GM21390 (cell line): ENCODE data around the gene PRSS8.
"Not testable (repeated sequence)": the region's sequence is repeated elsewhere in the genome, so short reads cannot be mapped to it uniquely, and the experiment has no call there.

Experiments
- ATAC-seq: cut with Tn5 transposase; IDR thresholded peaks from one replicate; pipeline ENCODE4 v1.9.1; 2021; ENCODE audit not compliant: unreplicated experiment

Gene PRSS8

DNA sequence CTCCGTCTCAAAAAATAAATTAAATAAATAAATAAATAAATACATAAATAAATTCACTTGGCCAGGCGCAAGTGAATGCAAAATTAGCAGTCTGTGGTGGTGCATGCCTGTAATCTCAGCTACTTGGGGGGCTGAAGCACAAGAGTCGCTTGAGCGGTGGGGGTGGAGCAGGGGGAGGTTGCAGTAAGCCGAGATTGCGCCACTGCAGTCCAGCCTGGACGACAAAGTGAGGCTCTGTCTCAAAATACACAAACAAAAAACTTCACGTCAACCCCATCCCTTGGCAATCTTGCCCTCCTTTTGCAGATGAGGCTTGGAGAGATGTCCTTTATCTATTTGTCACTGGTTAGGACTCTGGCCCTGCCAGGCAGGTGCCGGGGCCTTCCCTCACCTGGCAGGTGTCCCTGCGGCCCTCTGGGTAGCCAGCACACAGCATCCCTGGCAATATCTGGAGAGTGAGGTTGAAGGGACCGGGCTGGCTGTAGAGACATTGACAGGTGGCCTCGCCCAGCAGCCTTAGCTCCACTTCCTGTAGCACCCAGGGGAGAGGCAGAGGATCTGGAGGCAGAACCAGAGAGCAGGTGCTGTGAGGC, 10.0 kb upstream of the PRSS8 start:
- no peak for ATAC-seq

DNA sequence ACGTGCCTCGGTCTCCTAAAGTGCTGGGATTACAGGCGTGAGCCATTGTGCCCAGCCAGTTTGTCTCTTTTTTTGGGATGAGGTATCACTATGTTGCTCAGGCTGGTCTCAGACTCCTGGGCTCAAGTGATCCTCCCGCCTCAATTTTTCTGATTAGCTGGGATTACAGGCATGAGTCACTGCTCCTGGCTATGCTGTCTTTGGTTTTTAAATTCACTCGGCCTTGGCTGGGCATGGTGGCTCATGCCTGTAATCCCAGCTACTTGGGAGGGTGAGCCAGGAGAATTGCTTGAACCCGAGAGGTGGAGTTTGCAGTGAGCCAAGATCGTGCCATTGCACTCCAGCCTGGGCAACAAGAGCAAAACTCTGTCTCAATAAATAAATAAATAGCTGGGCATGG, 8.9 kb upstream of the PRSS8 start:
- not testable (repeated sequence) for ATAC-seq

GRCh38 chr16:31143694-31144148, 8.2 kb upstream of the PRSS8 start:
- no peak for ATAC-seq

DNA sequence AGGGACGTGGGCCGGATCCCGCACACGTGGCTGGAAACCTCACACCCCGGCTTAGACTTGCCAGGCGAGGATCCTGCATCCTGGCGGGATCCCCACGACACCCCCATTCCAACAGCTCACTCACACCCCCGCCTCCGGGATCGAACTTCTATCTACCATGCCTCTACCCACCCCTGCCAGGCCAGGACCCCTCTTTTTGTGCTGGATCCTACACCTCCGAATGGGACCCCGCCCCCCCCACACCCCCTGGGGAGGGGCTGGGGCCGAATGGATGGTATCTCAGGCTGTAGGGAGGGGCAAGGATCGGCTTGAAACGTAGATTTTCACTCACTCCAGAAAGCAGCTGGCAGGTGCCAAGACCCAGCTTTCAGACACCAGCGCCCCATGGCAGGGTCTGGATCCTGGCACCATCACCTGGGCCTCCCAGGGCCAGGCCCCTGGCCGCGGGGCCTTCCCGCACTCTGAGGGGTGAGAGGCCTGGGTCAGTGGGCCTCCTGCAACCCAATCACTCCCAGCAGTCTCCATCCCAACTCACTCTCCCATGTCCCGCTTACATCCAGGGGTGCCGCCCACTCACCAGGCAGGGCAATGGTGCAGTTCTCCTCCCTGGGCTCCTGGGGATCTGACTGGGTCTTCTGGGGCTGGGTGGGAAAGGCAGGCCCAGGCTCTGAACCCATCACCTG, 7.6 kb upstream of the PRSS8 start:
- ATAC-seq, result no peak

- peak; percentile 84 for ATAC-seq
Observed at GRCh38 chr16:31142109-31143010, 6.8 kb upstream of the PRSS8 start.

DNA sequence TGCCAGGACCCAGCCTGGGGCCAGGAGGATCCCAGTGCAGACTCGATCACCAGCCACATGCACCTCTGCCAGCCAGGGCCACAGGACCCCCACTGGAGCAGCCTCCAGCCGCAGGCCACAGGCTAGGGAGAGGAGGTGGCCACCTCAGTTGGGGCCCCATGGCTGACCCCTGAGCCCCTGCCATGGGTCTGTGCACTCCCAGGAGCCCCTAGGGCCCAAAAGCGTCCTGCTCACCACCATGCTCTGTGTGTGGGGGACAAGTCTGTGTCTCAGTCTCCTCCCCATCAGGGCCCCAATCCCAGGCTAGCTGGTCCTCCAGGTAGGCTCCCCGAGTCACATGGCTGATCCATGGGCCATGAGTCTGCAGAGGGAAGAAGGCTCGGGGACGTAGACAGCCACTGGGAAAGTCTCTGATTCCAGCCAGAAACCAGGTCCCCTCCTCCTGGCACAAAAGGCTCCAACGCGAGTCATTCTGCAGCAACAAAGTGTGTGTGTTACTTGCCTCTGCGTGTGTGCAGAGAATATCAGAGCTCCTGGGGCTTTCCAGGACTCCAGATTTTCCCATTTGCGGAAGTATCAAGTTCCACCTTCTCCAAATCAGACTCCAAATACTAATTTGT, 6.1 kb upstream of the PRSS8 start:
- ATAC-seq, result no peak

GRCh38 chr16:31141071-31141469, 5.5 kb upstream of the PRSS8 start:
- ATAC-seq, result not testable (repeated sequence)

- no peak for ATAC-seq
Observed at GRCh38 chr16:31138621-31139578, 3.4 kb upstream of the PRSS8 start.

GRCh38 chr16:31136822-31137499, 1.4 kb upstream of the PRSS8 start:
- ATAC-seq, result not testable (repeated sequence)

GRCh38 chr16:31136287-31136662, 748 bp upstream of the PRSS8 start:
- ATAC-seq, result no peak

- ATAC-seq, result no peak
Observed at GRCh38 chr16:31134625-31135534, 647 bp downstream of the PRSS8 start.

GRCh38 chr16:31134091-31134571, 1.4 kb downstream of the PRSS8 start:
- ATAC-seq, result no peak

GRCh38 chr16:31133046-31133501, 2.5 kb downstream of the PRSS8 start:
- ATAC-seq, result no peak

- no peak for ATAC-seq
Observed at GRCh38 chr16:31132303-31132979, 3.1 kb downstream of the PRSS8 start.

- ATAC-seq, result no peak
Observed at GRCh38 chr16:31131841-31132271, 3.7 kb downstream of the PRSS8 start.

GRCh38 chr16:31131416-31131815, 4.1 kb downstream of the PRSS8 start:
- ATAC-seq, result no peak

GRCh38 chr16:31130899-31131298, 4.6 kb downstream of the PRSS8 start:
- no peak for ATAC-seq
